Femur (tissue), 1 donor: ENCODE data around the gene SCN5A.
"Not testable (repeated sequence)": the region's sequence is repeated elsewhere in the genome, so short reads cannot be mapped to it uniquely, and the experiment has no call there.

ENCODE experiments used
- DNase-seq: peaks from one replicate; pipeline ENCODE4 v3.0.0-alpha.2; 2017

SCN5A gene

DNA sequence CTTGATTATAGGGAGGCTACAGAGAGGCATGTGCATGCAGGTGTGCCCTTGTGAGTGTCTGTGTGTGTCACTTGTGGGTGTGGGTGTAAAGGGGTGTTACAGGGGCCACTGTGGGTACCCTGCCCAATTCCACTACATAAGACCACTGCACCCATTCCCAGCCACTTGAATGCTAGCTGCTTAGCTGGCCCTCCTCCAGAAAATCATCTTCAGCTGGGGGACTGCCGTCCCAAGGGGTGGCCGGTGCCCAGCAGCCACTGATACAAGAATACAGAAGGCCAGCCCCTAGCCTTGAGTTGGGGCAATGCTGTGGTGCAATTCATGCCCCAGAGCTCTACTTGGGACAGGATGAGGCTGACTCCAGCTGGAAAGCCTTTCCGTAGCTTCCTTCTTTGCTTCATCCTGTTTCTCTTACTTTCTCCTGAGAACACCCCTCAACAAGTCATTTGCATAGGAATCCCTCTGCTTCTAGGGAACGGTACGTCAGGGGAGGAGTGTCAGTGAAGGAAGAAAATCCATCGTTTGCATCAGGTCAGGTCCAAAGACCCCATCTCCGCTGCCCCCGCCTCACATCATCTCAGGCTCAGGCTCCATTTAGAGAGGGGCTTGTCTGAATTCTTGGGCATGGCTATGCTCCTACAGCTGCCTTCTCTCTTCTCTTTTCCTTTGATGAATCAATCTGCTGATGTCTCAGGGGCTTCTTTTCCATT, 72.0 kb downstream of the SCN5A start:
- no peak for DNase-seq

GRCh38 chr3:38576526-38577370, 72.7 kb downstream of the SCN5A start:
- DNase-seq: no peak

DNA sequence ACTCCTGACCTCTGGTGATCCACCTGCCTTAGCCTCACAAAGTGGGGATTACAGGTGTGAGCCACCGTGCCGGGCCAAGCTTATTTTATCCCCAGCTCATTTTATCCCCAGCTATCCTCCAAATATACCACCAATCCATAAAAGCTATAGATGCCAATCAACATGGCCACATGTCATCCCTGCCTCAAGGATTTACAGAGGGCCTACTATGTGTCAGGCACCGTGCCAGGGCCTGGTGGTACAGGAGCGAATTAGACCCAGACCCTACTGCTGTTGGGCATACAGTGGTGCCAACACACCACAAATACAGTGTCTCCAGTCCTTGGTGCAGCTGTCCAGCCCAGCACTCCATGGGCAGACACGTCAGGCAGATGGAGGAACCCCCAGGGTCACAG, 73.4 kb downstream of the SCN5A start:
- DNase-seq: no peak

- no peak for DNase-seq
Observed at GRCh38 chr3:38575279-38575843, 74.1 kb downstream of the SCN5A start.

- no peak for DNase-seq
Observed at GRCh38 chr3:38574411-38575278, 74.8 kb downstream of the SCN5A start.

DNA sequence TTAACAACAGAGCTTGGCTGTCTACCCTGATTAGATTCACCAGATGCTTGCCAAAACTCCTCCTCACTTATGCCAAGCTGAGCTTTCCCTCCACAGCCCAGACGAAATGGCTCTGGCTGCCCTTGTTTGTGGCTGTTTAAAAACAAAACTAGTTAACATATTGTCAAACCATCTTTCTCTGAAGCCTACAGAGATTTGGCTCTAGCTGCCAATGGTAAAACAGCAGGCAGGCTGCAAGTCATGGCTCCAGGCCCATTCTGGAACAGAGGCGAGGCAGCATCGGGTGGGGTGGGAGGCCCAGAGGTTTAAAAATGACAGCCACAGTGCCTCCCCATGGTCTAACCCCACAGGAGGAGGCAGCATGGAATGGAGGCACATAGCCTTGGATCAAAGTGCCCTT, 75.9 kb downstream of the SCN5A start:
- peak; percentile 14 for DNase-seq

DNA sequence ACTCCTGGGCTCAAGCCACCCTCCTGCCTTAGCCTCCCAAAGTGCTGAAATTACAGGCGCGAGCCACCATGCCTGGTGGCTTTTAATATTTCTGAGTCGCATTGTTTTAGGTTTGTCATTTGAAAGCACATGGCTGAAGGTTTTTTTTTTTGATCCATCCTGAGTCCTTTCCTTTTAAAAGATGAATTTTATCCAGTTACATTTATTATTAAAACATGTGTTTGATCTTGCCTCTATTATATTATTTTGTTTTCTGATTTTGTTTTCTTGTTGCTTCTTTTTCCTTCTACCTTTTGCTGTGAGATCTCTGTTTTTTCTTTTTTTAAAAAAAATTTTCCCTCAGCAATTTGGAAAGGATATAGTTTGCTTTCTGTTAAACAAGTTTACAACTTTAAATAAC, 76.4 kb downstream of the SCN5A start:
- DNase-seq: no peak

- no peak for DNase-seq
Observed at GRCh38 chr3:38567498-38567897, 82.0 kb downstream of the SCN5A start.

GRCh38 chr3:38566794-38567193, 82.7 kb downstream of the SCN5A start:
- DNase-seq: not testable (repeated sequence)

- peak; percentile 19 for DNase-seq
Observed at GRCh38 chr3:38566215-38566528, 83.3 kb downstream of the SCN5A start.

DNA sequence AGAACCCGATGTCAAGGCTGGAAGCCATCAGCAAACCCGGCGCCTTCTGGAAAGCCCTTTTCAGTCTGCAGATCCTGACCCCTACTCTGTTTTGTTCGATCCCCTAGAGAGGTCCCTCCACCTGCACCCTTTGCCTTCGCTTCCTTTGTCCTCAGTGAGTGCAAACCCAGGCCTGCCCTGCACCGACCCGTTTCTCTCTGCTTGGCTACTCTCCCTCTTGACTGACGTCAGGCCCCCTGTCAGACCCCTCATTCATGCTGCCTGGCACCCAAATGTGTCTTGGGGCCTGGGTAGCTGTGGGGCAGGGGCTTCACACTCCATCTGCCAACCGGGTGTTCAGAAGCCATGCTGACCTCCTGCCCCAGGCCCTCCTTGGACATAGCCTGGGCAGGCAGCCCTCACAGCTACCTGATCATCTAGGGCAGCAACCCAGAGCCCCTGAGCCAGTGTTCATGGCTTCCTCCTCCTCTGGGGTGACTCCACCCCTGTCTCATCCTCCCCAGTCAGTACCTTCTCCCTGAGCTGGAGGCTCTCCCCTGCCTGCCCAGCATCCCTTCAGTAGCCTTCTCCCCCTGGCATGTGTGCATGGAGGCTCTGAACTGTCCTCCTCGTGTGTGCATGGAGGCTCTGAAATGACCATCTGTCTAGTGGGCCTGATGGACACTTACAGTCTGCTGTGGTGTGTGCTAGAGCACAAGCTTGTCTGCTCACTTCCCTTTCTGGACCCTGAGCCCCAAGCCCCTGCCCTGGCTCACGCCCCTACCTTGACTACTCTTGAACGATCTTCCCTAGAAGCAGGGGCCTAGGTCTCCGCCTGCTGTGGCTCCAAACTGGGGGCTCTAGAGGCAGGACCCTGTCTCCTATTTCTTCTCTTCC, 83.9 kb downstream of the SCN5A start:
- peak; percentile 9 for DNase-seq

DNA sequence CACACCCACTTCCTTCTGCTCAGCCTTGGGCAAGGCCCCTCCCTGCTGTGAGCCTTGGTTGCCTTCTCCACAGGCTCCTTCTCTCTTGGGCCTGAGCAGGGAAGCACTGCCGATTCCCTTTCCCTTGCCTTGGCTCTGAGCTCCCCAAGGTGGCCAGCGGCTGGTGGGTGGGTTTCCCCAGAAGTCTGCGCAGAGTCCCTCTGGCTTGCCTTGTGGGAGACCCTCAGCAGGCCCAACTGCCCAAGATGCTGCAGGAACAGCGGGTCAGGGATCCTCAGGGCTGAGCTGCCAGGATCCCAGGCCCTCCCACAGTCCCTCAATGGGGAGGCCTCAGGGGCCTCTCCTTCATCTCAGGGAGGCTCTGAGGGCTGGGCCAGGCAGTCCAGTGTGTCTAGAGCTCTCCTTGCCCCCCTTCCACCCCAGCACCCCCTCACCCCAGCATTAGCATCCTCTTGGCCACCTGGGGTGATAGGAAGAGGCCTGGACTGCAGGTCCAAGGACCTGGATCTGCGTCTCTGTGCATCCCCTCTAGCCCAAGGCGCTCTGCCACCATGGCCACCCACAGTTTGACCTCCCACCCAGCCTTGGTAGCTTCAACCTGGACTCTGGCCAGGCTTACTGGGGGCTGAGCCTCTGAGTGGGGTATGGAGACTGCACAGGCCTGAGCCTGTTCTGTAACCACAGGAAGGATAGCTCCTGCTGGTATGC, 84.7 kb downstream of the SCN5A start:
- peak; percentile 7 for DNase-seq

GRCh38 chr3:38563886-38564270, 85.6 kb downstream of the SCN5A start:
- DNase-seq: peak; percentile 5

DNA sequence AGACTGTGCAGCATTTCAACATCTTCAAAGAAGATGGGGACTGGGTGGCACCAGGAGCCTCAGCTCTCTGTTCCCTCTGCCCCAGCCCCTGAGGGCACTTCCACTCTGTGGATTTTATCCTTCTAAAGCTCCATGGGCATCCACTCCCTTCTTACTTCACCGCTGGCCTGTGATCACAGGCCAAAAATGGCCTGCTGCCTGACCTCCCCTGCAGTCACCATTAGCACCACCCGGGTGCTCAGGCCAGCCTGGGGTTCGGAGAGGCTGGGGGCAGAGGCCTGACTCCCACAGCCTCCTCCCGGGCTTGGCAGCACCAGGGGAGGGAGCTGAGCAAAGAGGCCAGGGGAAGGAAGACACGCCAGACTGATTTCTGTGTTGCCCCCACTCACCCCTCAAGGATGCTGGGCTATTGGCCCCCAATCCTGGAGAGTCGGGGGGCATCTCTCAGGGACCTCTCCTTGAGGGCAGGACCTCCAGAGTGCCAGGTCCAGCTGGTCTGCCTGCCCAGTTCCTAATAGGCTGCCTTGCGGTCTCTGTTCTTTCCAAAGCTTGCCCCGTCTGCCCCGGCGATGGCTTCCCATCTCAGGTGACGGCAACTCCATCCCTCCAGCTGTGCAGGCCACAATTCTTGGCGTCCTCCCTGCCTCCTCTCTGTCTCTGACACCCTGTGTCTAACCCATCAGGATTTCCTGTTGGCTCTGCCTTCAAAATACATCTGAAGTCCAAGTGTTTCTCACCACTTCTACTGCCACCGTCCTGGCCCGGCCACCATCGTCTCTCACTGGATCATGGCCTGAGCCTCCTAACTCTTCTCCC, 86.2 kb downstream of the SCN5A start:
- peak; percentile 3 for DNase-seq

DNA sequence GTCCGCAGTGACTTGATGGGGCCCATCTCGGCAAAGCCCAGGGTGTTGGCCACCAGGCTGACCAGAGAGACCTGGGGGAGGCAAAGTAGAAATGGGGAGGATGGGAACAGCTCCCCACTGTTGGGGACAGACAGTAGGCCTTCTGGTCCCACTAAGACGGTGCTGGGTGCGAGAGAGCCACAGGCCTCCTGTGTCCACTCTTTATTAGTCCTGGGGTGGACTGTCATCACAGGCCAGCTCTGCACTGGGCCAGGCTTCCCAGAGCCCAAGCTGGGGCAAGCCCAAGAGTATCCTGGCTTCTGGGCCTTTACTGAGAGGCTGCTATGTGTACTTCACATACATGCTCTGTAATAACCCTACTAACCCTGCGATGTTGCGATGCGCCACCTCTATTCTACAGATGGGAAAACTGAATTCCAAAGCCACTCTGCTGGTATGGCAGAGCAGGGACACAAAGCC, 87.0 kb downstream of the SCN5A start:
- peak; percentile 12 for DNase-seq

DNA sequence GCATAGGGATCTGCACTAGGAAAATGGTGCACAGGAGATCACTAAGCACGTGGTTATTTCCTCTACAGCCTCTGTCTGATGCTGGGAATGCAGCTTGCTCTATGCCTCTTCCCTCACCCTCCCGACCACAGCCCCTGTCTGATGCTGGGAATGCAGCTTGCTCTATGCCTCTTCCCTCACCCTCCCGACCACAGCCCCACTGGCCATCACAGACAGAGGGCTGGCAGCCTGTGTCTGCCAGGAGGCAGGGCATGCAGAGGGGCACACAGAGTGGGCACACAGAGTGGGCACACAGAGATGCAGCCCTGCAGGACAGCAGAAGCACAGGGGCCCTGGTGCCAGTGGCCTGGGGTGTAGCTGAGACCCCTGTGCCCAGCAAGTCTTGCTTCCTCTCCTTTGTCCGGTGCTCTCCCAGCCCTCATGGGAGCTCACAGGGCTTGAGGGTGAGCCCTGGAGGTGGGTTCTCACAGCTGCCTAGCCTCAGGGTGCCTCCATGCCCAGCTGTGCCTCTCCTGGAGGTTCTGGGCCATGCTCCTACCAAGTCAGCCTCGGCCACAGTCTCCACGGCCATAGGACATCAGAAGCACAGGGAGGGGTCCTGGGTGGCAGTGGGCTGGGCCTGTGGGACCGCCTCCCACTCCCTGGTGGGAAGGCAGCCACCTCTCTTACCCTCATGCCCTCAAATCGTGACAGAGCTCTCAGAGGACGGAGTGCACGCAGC, 87.6 kb downstream of the SCN5A start:
- DNase-seq: peak; percentile 6

GRCh38 chr3:38560996-38561717, 88.3 kb downstream of the SCN5A start:
- DNase-seq: no peak

DNA sequence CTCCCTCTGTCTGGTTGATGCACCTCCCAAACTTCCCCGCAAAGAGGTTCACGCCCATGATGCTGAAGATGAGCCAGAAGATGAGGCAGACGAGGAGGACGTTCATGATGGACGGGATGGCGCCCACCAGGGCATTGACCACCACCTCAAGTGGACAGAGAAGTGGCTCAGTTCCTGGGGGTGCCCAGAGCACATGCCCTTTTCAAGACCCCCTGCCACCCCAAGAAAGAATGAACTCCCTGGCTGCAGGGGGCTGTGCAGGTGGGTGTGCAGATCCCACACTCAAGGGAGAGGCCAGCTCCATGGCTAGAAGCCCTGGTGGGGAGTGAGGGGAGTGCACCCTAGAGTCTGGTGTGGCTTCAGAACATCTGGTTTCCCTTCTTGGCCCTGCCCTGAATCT, 89.2 kb downstream of the SCN5A start:
- DNase-seq: peak; percentile 8

GRCh38 chr3:38558864-38559263, 90.6 kb downstream of the SCN5A start:
- no peak for DNase-seq
